NOMO-1 treated with DMSO at 0.1 percent for 48 hours (cell line): ENCODE data around the gene FBXO48.

Source experiments
- DNase-seq: peaks from one replicate; lab custom pipeline; 2025; ENCODE audit not compliant: unreplicated experiment; lab: John Stamatoyannopoulos, UW

FBXO48 gene

DNA sequence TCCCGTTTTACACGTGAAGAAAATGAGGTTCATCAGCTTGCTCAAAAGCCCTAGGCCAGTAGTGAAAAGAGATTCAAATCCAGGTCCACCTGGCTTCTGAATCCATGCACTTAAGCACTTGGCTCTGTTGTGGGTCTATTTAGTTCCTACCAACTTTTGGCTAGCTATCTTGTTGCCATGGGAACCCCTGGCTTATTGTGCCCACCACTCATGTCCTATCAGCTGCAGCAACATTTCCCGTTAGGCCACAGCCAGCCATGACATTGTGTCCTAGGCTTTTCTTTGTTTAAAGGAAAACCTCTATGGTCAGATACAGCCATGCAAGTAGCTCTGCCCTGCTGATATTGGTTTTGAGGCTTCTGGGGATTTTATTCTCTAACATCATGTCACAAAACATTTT is 52.2 kb downstream of the FBXO48 start:
- DNase-seq: no peak

DNA sequence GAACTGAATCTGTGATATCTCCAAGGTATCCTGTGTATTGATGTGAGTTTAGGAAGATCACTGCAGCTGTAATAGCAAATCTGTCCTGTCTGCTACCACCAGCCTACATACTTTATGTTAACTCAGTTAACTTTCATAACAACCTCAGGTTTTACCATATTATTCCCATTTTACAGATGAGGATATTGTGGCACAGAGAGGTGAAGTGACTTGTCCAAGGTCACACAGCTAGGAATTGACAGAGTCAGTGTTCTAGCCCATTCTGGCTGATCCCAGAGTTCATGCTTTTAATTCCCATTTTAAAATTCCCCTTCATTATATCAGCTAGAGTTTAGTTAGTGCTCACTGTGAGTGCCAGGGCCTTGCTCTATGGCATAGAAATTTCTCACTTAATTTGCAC is 52.6 kb downstream of the FBXO48 start:
- no peak for DNase-seq

DNA sequence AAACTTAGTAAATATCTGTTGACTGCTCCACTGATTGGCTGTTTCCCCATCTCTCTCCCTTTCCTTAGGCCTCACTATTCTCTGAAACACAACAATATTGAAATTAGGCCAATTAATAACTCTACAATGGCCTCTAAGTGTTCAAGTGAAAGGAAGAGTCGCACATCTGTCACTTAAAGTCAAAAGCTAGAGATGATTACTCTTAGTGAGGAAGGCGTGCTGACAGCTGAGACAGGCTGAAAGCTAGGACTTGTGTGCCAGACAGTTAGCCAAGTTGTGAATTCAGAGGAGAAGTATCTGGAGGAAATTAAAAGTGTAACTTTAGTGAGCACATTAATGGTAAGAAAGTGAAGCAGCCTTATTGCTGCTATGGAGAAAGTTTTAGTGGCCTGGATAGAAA is 53.6 kb downstream of the FBXO48 start:
- DNase-seq: no peak

DNA sequence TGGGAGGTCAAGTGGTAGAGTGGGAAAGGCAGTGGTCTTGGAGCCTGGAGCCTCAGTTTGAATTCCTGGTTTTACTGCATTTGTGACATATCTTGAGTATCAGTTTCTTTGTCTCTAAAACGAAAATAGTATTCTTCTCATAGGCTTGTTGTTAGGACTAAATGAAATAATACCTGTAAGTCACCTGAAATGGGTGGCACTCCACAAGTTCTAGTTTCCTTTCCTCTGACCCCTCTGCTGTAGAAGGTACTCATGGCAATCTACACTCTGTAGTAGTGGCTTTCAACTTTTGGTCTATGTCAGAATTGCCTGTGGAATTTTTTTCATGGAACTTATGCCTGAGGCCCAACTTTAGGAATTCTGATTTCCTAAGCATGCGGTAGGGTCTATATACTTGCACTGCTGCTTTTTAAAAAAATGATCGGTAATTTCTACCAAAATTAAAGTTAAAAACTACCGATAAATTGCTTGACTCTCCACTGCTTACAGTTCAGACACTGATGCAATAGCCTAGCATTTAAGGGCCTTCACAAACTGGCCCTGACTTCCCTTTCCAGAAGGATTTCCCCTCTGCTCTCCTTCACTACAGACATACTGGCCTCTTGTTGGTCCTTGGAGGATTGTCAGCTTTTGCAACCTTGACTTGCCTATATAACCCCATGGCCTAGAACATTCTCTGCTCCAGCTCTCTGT is 54.8 kb downstream of the FBXO48 start:
- DNase-seq: peak; percentile 76

DNA sequence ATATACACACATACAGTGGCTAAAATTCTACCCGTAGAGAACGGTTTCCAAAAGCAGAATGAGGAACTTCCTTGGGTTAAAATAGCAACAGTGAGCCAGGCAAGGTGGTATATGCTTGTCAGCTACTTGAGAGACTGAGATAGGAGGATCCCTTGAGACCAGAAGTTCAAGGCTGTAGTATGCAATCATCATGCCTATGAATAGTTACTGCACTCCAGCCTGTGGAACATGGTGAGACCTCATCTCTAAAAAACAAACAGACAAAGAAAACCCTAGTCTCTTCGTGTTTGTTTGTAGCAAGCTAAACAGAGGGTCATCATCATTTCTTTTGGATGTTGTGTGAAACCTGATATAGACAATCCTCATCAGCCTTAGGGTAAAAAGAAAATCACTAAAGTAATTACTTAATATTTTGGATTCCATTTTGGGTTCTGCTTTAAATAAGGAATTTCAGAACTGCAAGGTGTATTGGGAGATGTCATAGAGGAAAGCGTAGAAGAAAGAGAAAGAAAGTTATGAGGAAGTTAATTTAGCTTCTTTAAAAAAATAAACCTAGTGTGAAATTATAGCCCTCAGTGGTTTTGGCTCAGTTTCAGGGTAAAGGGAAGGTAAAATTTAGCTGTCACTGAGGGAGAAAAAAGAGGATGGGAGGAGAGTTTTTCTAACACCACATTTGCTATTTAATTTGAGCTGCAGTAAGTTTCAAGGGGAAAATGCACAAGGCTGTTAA is 55.5 kb downstream of the FBXO48 start:
- peak; percentile 89 for DNase-seq
